HG02884 (cell line): ENCODE results near the gene GINS2.

Source experiments
- ATAC-seq: cut with Tn5 transposase; IDR thresholded peaks from one replicate; pipeline ENCODE4 v1.9.1; 2021; ENCODE audit warnings: mild to moderate bottlenecking, moderate library complexity; ENCODE audit not compliant: unreplicated experiment

GINS2 gene

GRCh38 chr16:85656351-85657266 is 32.1 kb downstream of the GINS2 start:
- no peak for ATAC-seq

DNA sequence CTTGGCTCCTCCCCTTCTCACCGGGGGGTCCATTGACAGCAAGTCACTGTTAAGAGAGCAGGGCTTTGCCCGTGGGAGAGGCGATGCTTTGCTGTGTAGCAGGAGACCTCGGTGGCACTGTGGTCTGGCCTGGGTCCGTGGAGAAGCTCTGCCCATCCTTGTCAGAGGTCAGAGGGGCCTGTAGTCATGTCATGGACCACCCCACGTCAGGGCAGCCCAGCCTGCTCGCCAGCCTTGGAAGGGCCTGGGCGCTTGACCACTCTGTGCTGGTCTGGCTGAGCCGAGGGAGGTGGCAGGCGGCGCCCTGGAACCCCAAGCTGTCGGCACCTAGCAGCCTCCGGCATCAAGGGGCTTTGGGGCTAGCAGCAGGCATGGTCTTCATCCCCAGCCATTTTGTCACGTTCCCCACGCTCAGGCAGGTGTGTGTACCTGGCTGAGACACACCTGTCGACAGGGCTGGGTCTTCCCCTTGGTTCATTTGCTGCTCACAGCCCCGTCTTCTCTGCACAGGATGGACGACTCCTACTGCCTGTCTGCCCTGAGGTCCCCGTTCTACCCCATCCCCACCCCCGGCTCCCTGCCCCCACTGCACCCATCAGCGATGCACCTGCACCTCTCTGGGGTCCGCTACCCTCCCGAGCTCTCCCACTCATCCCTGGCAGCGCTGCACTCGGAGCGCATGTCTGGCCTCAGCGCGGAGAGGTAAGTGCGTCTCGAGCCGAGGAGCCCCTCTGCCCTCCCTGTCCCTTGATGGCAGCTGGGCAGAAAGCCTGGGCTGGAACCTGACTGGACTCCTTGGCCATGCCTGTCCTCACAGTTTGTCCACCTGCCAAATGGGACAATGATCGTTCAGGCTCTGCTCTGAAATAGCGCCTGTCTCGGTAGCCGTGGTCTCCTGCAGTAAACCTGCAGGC is 33.3 kb downstream of the GINS2 start:
- no peak for ATAC-seq

DNA sequence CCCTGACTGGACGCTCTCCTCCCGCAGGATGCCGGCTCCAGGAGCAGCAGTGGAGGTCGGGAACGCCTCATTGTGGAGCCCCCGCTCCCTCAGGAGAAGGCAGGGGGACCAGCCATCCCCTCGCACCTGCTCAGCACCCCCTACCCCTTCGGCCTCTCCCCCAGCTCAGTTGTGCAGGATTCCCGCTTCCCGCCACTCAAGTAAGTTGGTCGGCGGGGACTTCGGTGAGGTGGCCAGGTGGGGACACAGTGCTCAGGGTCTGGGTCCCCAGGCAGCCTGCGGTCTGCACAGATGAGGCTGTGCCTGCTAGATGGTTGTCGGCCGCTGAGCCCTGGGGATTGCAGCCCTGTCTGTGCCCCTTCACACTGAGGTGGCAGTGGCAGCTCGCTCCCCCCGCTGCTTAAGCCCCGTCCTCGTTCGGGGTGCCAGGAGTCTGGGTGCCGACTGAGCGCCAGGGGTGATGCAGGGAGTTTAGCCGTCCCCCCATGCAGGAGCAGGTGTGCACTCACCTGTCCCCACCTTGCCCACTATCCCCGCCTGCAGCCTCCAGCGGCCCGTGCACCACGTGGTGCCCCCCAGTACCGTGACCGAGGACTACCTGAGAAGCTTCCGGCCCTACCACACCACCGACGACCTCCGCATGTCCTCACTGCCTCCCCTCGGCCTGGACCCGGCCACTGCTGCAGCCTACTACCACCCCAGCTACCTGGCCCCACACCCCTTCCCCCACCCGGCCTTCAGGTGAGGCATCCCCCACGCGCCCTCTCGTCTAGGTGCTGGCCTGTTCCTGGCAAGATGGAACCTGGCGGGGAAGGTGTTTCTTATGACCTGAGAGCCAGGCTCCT is 34.3 kb downstream of the GINS2 start:
- ATAC-seq, result no peak

GRCh38 chr16:85653290-85653891 is 35.4 kb downstream of the GINS2 start:
- ATAC-seq, result no peak

GRCh38 chr16:85652431-85653221 is 36.1 kb downstream of the GINS2 start:
- no peak for ATAC-seq

DNA sequence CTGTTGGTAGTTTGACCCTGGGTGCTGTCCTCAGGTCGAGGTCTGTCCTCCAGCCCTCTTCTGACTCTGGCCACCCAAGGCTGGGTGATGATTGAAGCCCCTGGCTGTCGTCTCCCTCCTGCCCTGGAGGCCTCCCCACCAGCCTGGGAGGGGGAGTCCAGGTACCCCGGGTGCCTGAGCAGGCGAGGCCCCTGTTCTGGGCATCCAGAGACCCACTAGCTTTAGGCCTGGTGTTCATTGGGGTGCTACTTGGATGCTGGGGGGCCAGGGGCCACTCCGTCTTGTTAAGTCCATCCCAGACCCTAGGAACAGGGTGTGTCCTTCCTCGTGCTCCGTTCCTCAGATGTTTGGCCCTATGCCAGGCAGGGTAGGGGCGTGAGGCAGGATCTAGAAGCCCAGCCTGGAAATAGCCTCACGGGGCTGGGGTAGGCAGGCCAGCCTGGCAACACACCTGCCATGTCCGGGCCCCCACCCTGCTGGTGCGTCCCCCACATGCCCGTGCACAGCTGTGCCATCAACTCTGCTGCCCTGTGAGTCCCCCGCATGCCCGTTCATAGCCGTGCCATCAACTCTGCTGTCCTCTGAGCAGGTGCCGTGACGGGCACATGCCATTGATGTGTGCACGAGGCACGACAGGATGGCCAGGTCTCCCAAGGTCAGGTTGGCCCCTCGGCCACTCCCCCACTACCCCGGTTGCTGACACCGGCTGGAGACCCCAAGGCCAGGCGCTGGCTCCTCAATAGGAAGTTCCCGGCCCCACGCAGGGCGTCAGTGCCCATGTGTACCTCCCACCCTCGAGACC is 36.9 kb downstream of the GINS2 start:
- ATAC-seq, result no peak

GRCh38 chr16:85650844-85651628 is 37.7 kb downstream of the GINS2 start:
- ATAC-seq, result no peak

- no peak for ATAC-seq
Measured at GRCh38 chr16:85650135-85650843, 38.5 kb downstream of the GINS2 start.

GRCh38 chr16:85649411-85650134 is 39.2 kb downstream of the GINS2 start:
- no peak for ATAC-seq

DNA sequence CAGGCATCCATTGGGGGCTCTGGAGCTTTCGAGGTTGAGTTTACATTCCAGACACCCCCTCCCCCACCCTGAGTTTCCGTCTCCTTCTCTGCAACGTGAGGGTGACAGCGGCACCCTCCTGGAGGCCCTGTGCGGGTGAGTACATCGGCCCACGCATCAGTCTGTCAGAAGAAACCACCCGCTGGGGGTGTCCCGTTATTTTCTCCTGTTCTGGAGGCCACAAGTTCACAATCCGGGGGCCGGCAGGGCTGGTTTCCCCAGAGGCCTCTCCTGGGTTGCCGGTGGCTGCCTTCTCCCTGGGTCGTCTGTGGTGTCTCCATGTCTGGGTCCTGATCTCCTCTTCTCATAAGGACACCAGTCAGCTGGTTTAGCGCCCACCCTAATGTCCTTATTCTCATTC is 39.9 kb downstream of the GINS2 start:
- no peak for ATAC-seq

DNA sequence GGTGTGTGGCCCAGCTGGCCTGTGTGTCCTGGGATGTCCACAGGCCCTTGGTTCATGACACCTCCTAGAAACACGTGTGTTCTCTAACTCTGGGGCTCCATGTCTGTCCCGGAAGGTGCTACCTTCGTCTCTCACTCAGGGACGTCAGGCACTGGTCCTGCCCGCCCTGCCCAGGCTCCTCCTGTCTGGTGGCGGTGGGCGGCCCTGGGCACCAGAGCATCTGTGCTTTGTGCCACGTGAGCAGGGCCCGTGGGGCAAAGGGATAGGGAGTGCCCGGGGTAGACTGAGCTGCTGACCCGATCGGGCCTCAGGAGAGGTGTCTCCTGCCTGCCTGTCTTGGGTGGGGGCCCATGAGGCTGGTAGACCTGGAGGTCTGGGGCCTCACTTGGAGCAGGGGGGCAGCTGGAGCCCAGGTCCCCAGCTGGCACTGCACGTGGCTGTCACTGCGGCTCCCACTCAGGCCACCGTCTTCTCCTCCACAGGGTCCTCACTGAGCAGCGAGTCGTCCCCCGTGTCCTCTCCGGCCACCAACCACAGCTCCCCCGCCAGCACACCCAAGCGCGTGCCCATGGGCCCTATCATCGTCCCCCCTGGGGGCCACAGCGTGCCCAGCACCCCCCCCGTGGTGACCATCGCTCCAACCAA is 40.6 kb downstream of the GINS2 start:
- ATAC-seq, result no peak

DNA sequence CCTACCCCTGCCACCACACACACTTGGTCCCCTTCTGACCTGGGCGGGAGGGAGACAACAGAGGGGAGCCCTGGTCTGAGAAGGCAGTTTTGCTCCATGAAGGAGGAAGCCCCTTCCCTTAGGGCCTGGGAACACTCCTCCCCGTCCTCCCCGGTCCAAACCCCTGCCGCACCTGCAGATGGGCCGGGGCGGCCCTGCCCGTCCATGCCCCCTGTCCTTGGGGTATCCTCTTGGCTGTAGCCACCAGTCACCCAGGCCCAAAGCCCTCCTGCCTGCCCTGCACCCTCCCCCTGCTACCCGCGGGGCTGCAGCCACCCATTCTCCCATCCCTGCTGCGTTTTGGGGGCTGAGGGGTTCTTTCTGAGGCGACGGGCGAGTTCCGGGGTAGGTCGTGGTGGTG is 41.8 kb downstream of the GINS2 start:
- ATAC-seq, result no peak

DNA sequence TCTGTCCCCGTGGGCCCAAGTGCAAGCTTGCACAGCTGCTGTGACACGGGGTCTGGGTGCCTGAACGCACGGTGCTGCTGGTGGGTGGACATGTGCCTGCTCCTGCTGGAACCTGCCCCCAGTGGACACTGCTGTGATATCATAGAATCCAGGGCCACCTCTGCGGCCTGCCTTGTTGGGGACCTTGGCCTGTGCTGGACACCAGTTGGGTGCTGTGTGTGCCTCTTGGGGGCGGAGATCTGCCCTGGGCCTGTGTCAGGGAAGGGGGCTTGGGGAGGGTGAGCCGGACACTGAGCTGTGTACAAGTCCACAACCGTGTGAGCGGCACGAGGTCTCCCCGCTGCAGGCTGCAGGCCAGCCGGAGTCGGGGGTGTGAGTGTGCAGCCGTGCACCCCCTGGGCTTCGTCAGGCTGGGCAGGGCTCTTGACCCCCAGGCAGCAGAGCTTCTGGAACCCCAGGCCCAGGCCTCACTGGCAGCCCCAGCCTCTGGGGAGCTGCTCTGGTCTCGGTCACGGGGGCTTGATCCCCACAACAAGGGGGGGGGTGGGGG is 42.3 kb downstream of the GINS2 start:
- no peak for ATAC-seq

DNA sequence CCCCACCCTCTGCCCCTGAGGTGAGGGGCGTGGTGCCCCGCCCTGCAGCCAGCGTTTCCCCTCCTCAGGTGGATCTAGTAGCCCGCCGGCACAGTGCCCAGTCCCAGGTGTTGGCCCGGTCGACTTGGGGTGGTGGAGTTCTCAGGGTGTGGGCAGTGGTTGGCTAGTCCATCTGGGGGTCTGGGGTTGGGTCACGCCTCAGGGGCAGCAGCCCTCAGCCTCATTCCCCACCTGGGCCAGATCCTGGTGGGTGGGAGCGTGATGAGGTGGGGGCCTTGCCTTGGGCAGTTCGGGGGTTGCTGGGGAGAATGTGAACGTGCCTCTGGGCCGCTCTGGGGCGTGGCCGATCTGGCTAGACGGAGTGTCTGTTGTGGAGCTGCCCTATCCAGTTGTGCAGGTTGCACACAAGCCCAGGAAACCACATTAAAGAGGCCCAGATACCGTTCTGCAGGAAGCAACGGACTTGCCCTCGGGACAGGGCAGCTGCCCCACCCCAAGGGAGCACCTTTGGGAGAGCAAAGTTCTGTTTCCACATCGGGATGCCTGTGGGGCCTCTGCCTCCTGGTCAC is 43.6 kb downstream of the GINS2 start:
- no peak for ATAC-seq

DNA sequence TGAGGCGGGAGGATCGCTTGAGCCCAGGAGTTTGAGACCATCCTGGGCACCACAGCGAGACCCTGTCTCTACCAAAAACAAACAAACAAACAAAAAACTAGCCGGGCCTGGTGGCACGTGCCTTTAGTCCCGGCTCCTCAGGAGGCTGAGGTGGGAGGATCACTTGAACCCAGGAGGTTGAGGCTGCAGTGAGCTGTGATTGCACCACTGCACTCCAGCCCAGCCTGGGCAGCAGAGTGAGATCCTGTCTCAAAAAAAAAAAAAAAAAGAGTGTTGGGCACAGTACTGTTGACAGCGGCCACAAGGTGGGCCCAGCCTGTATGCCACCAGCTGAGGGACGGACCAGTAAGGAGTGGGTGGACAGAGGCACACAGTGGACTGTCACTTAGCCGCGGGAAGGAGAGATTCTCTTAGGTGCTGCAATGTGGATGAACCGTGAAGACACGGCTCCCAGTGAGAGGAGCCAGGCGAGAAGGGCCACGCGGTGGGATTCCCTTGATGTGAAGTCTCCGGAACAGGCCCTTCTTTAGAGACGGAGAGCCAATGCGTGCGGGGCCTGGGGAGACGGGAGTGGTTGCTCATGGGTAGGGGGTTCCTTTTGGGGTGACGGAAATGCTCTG is 44.6 kb downstream of the GINS2 start:
- ATAC-seq, result no peak
